Measurements from ENCODE around the gene KIAA1671.

Gene KIAA1671

DNA sequence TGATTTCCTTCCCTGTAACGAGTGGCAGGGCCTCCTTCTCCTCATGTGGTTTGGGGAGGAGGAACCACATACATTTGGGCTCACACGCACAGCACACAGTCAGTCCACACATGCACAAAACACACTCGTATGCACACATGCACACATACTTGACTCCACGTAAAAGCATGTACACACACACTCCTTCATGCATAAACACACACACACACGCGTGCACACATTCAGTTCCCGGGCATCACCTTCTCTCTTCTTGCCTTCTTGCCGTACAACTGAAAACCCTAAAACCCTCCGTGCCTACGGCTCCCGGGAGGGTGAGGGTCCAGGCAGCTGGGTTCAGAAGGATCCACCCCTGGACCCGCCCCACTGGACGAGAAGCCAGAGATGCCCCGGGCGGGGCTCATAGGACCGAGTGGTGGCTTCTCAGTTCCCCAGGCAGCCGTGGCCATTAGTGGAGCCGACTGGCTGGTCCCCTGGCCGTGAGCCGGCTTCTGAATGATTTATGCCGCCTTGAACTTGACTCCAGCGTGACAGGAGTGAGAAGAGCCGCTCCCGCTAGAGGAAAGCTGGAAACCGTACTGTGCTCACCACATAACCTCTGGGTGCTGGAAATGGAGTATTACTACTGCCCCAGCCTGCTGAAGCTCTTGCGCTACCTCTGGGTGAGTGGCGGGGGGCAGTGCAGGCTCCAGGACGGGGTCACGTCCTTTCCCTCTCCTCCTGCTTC is 117.4 kb downstream of the KIAA1671 start:
- peak; percentile 41 for DNase-seq

DNA sequence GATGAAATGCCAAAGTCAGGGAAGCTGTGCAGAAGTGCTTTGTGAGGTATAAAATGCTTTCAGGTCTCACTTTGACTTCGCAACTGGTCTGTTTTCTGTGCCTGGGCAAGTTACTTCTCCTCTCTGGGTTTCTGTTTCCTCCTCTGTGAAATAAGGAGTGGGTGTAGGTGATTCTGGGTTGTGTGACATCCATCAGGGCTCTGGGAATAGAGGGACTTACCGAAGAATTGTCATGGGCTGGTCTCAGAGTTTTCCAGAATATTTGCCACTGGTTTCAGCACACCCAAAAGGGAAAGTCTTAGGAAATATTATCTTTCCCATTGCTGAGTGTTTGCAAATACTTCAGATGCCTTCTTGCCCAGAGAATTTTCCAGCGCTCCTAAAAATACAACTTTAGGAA is 118.4 kb downstream of the KIAA1671 start:
- DNase-seq: no peak

DNA sequence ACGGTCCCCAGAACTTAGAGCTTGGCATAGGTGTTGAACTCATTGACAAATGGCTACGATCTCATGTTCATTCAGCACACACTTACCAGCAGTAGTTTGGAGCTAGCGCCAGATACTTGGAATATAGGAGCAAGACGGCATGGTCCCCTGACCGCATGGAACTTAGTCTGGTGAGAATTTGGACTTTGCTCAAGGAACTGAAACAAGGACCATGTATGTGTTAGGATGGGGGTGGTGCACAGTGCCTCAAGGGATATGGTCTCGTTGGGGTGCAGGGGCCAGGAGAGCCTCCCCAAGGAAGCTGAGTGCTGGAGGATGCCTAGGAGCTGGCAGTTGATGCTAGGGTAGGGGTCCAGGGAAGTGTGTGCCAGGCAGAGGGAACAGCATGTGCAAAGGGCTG is 119.2 kb downstream of the KIAA1671 start:
- no peak for DNase-seq

DNA sequence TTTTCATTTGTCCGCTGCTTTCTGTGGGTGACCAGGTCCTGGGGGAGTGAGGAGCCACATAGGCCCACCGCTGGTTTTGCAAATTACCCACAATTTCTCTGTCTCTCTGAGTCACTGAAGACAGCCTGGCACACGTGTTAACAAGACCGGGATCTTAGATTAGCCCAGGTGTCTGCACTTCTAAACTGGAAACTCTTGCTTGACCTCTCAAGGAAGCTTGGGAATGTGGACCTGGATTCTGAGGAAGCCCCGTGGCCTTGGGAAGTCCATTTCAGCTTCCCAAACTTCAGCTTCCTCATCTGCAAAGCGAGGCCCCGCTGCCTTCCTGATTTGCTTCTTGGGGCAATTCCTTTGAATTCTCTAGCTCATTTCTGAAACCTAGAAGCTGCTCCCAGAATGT is 119.9 kb downstream of the KIAA1671 start:
- DNase-seq: no peak

DNA sequence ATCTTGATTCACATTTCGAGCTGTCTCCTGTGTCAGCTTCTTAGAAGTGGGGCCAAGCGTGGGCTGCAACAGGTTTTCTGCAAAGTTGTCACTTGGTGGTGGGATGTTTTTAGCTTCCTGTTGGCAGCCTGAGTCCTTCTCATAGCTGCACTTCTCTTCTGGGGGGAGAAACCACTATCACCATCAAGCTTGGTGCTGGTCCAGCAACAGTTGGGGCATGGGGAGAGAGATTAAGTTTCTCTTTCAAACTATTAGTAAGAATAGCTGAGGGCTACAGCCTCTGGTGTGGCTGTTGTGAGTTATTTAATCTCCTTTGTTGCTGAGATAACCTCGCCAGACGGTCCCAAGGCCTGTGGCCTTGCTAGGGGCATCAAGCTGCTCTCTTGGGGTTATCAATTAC is 123.8 kb downstream of the KIAA1671 start:
- DNase-seq: peak; percentile 80

DNA sequence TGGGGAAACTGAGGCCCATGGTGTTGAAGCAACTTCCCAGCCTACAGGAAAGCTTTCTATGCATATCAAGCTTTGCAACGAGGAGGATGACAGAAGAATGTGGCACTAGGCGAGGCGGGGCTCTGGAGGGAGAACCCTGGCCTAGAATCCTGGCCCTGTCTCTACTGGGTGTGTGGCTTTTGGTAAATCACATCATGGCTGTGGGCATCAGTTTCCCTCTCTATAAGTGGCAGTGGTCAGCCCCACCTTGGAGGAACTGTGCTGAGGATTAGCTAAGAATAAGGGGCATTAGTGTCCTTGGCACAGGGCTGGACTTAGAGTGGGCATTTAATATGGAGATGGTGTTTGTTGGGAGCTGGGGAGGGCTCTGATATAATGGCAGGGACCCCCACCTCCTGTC is 124.5 kb downstream of the KIAA1671 start:
- no peak for DNase-seq

DNA sequence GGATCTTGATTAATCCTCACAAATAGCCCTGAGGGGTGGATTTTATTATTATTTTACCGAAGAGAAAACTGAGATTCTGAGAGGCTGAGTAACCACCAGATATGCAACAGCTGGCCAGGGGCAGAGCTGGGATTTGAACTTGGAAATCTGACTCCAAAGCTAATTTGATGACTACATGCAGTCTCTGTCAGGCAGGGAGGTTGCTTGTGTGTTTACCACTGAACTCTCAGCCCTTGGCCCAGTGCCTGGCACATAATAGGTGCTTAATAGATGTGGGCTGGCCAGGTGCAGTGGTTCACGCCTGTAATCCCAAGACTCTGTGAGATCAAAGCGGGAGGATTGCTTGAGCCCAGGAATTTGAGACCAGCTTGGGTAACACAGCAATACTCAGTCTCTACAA is 125.4 kb downstream of the KIAA1671 start:
- no peak for DNase-seq

DNA sequence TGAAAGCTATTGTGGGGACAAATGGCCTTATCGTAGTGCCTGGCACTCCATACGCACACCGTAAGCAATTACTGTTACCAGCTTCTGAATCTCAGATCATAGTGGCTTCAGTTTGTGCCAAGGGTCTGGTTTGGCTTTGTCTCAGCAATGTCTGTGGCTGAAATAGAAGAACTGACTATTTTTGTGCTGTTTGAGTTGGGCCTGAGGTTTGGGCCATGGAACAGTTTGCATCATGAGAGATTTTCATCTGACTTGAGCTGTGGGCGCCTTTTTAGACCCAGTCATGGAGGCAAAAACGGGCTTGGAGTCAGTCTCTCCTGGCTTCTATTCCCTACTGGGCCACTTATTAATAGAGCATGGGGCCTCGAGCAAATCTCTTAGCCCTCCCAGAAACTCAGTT is 126.1 kb downstream of the KIAA1671 start:
- no peak for DNase-seq

DNA sequence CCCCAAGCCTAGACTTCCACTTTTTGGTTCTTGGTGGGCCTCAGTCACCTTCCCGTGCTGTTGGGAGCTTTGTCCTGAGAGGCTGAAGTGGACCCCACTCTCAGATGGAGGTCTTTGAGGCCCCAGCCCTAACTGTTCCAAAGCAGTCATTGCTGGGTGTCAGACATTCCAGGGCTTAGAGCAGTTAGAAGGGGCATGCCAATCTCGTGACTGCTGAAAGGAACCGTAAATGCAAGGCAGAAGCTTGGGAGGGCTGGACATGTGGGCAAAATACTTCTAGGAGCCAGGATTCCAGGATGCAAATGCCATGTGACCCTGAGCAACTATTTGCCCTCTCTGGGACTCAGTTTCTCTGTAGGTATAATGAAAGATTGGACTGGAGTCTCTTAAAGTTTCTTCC is 128.3 kb downstream of the KIAA1671 start:
- no peak for DNase-seq

DNA sequence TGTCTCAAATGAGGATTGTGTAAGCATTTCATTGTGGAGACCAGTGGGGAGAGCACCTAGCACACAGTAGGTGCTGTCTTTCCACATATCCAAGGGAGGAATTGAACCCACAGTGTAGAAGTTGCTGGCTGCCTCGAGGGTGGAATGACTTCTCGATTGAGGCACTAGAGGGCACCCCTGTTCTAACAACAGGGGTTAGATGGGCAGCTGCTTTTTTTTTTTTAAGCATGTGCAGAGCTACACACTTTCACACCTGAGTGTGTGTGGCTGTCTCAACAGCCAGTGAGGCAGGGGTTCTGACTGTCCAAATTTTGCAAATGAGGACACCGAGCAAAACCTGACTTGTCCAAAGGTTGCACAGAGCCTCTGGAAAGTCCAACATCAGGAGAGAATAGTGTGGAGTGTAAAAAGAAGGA is 128.9 kb downstream of the KIAA1671 start:
- DNase-seq: peak; percentile 72

DNA sequence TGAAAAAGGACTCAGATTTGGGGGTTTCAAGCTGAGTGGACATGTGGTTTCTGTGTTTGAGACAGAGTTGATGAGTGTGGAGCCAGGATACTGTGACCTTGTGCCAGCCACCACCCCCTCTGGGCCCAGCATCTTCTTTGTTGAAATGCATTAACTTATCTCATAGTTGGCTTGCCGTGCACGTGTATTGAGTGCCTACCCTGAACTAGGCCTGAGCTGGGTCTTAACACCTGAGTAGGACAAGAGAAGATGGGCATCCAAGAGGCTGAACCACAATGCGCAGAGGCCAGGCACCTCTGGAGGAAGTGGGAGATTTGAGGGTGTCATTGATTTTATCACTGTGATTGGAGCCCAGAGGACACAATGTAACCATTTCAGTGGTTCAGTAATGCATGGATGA is 129.6 kb downstream of the KIAA1671 start:
- no peak for DNase-seq

DNA sequence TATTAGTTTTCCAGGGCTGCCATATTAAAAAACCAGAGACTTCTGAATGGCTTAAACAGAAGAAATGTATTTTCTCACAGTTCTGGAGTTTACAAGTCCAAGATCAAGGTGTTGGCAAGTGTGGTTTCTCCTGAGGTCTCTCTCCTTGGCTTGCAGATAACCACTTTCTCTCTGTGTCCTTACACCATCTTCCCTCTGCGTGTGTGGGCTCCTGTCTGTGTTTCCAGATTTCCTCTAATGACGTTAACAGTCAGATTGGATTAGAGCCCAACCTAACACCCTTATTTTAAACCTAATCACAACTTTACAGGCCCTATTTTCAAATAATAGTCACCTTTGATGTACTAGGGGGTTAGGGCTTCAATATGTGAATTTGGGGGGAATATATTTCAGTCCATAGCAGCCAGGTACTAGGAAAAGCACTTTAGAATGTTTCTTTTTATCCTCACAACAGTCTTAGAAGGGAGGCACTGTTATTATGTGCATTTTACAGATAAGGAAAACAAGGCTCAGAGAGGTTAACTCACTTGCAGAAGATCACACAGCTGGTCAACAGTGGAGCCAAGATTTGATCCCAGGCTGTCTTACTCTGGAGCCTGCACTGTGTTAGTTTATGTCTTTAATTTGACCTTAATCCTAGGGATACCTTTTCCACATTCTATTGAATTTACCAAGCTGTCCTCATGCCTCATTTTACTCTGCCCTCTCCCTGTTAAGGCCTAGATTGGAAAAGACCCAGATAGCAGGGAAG is 130.7 kb downstream of the KIAA1671 start:
- no peak for DNase-seq

DNA sequence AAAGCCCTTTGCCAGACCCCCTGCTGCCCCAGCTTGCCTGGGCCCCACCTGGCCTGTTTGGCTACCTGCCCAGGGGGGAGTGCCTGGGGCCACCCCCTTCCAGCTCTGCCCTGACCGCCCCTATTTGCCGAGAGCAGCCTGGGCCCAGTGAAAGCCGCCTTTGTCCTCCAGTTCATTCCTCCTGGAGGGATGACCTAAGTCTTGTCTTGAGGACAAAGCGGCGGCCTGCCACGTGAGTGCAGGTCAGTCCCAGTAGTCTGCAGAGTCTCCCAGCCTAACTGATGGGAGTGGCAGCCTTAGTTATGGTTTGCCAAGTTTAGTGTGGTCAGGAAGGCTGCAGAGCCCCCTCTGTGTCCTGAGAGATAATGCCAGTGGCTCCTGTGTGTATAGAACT is 131.3 kb downstream of the KIAA1671 start:
- no peak for DNase-seq

DNA sequence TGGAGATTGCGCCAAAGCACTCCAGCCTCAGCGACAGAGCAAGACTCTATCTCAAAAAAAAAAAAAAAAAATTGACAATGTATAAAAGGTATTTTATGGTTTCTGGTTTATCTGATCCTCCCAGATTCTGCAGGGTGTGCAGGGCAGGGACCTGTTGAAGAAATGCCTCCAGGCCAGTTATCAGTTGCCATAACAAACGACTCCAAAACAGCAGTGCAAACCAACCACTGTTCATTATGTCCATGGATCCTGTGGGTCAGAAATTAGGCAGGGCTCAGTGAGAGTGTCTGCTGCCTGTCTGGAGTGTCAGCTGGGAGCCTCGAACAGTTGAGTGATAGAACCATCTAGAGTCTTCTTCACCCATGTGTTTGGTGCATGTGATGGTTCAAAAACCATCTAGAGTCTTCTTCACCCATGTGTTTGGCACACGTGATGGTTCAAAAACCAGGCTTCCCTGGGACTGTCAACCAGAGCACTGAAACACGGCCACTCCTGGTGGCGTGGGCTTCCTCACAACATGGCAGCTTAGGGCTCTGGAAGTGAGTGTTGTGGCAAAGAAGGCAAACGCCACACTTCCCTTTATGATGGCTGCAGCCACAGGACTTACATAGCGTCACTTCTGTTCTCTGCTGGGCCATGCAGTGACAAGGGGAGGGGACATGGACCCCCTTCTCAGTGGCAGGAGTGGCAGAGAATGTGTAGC is 132.0 kb downstream of the KIAA1671 start:
- DNase-seq: no peak

DNA sequence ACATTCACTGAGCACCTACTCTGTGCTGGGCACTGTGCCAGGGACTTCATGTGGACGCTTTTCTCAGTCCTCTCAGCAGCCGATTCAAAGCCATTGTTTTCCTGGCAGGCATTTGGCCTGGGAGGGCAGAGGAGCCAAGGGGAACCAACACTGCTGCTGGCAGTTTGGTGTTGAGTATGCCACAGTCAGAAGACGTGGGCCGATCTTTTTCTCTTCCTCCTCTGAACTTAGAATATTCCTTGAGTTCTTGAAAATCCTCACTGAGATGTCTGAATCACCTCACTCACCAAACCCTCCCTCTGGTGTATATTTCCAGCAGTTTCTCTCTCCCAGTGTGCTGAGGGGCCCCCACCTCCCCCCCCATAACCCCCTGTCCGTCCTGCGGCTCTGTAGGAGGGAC is 132.6 kb downstream of the KIAA1671 start:
- no peak for DNase-seq

DNA sequence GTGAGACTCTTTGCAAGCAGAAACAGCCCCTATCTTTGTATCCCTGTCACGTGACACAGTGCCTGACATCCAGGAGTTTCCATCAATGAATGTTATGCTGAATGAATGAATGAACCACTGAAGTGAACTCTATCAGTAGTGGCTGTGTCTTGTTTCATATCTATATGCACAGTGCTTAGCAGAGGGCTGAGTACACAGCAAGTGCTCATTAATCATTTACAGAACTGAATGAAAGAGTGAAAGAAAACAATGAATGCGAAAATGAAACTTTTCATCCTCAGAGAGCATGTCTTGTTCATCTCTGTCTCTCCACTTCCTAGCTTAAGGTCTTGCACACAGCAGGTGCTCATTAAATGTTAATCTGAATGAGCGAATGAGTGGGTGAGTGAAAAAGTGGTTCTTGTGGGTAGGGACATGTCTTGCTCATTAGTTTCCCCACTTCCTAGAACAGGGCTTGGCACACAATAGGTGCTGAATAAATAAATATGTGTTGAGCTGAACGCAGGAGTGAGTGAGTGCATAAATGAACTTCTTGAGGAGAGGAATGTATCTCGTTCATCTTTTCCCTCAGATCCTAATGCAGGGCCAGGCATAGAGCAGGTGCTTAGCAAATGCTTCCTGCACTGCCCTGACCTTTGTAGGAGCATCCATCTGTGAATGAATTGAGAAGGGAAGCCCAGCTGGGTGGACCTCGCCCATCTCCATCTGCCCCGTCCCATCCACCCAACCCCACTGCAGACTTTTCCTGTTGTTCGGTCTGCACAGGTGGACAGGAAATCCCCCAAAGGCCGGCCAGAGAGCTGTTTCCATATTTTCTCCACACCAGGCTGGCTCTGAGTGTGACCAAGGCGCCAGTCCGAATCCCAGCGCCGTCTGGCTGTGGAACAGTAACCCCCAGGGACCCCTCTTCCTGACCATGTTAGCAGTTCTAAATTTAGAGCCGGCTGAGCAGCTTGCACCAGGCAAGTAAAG is 133.7 kb downstream of the KIAA1671 start:
- no peak for DNase-seq

DNA sequence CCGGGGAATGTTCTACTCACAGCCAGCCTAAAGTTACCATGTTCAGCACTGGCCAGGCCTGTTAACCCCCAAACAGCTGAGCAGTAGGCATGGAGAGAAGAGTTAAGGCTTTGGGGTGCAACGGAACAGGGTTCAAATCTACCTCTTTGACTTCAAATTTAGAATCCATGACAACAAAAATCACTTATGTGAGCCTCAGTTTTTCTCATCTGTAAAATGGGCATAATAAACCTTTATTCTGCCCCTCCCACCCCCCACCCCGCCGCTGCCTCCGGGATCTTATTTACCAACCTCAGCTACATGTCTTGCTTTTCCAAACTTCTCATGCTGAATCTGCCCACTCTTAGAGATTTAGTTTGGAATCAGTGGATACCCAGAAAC is 134.4 kb downstream of the KIAA1671 start:
- DNase-seq: no peak

DNA sequence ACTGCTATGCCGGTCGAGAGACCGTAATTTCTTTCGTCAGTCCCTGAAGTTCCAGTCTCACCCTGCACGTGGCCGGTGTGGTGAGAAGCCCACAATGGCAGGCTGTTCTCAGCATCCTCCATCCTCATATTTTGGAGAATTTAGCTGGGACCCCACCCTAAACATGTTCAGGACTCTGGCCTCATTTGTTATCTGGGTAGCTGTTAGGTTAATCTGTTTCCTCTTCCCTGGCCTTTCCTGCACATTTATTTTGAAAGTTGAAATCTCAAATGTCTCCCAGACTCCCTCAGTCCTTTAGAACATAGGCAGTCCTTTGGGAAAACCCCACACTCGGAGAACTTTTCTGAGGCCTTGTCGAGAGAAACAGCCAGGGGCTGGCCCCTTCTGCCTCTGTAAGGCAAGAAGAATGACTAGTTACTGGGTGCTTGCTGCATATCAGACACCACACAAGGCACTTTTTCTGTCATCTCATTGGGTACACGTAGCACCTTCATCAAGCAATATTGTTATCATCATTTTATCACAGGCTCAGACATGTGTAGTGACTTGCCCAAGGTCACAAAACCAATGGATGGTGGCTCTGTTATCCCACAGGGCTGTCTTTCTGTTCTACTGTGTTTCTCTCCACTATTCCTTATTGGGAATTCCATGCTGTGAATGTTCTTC is 137.8 kb downstream of the KIAA1671 start:
- no peak for DNase-seq

DNA sequence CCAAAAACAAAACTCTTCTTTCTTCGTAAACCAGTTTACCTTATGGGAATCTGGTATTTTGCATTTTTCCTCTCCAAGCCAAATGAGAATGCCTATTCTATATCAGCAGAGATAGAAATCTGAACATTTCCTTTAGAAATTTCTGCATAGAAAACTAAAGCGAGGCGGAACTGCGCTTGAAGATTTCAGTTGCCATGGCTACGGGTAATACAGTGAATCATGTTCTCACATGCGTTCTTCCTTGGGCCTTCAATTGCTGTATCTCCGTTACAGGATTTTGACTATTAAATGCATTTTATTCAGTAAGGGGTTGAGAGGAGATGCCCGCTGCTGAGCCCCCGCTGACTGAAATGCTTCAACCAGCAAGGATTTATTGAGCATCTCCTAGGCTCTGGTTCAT is 138.9 kb downstream of the KIAA1671 start:
- no peak for DNase-seq

DNA sequence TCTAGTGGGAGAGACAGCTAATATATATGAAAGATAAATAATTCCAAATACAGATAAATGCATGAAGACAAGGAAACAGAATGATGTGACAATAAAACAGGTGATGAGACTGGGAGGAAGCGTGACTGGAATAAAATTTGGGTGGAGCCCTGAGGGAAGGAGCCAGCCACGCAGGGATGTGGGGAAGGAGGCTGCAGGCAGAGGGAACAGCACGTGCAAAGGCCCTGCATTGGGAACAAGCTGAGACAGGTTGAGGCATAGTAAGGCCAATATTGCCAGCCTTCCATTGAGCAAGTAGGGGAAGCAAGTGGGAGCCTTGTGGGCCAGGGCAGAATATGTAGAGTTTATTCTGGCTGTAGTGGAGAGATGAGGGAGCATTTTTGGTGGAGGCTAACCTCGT is 139.6 kb downstream of the KIAA1671 start:
- no peak for DNase-seq

DNA sequence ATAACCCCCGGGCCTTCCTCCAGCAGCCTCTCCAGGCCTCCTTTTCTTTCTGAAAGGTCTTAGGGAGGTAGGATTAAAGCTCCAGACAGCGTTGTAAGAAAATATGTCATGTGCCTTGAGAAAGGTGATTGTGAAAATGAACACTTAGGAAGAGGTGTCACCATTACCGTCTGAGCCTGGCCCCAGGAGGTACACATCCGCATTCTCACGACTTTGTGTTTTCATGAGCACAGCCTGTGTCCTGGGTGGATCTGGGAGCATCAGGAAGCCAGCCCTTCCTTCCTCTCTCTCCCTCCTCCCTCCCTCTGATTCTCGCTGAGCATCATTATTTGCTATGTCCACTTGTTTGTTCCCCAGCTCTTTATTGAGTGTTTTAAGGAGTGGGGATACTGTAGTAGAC is 142.1 kb downstream of the KIAA1671 start:
- no peak for DNase-seq

DNA sequence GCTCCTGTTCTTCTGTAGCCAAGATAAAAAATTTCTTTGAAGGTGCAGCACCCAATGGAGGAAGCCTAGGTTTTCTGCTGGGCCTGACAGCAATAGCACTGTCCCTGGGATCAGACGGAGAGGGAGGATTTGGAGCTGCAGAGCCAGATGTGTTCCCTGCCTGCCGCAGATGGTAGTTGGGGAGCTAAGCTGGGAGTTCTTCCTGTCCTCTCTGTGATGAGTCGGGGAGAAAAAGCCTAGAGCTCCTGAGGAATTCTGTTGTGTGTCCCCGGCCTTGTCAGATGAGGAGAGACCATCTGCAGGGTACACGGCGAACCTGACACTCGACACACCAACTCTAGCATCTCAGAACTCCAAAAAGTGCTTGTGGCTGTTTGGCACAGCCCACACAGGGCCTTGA is 143.4 kb downstream of the KIAA1671 start:
- no peak for DNase-seq
